GM19023 (cell line): Measurements from ENCODE around the gene TXNDC12.
A peak's percentile ranks its signal among the peaks of the same experiment; 100 is the strongest.
"Not testable (repeated sequence)": the region's sequence is repeated elsewhere in the genome, so short reads cannot be mapped to it uniquely, and the experiment has no call there.

Experiments
- ATAC-seq: cut with Tn5 transposase; IDR thresholded peaks from one replicate; pipeline ENCODE4 v1.9.1; 2021; ENCODE audit warnings: mild to moderate bottlenecking, moderate library complexity; ENCODE audit not compliant: unreplicated experiment

Gene TXNDC12

DNA sequence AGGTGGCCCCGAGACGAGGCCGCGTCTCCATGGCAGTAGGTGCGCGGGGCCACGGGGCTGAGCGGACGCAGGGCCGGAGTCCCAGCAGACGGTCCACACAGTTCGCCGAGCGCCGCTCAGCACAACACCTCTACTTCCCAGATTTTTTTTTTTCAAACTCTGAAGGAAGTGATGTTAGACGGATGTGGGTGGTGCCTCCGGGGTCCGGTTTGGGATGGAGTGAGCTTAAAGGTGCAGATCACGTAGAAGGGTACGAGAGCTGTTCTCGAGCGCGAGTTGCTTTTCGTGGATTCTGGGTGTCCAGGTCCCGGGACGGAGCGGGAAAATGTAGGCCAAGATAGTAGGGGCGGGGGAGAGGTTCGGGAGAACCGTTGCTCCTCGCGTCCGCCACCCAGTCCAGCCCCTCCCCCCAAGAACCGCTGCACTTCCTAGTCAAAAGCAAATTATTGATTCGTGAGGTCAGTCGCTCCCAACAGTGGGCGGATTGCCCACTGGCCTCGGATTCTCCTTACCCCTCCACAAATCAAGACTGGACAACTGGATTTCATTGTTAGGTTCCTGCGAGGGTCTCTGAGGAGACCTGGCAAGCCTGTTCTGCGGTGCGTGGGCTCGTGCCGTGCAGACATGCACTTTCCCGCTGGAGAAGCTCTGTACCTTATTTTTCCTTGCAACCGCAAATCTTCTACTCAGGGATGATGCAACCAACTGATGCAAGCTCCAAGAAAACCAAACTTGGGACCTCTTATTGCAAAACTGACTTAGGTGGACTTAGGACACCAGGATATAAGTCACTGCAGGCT lies at the start of gene TXNDC12:
TSS of gene TXNDC12 (minus strand) at position 126 of the 800 bp plus-strand sequence. CDS start at position 31, 95 bp downstream.
- peak; percentile 45 for ATAC-seq

DNA sequence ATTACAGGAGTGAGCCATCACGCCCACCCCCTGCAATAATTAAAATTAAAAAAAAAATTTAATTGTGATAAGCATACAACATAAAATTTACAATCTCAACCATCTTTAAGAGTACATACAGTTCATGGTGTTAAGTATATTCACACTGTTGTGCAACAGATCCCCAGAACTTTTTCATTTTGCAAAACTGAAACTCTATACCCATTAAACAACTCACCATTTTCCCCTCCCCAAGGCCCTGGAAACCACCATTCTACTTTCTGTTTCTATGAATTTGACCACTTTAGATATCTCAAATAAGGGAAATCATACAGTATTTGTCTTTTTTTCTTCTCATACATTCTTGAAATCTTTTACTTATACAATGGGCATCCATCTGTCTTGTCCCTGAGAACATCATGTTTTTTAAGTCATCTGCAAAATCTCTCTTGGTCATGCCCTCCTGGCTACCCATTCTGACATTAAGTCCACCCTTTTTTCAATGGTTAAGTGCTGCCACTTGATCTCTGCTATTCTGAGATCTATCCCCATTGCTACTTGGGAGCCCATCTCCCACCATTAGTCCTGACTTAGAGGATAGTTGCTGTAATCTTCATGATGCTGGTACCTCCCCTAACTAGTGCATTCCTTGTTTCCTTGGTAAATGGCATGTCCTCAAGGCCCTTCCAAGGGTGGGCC lies 47.5 kb upstream of the TXNDC12 start:
- ATAC-seq: no peak

- no peak for ATAC-seq
Measured at GRCh38 chr1:52098139-52098871, 43.3 kb upstream of the TXNDC12 start.

DNA sequence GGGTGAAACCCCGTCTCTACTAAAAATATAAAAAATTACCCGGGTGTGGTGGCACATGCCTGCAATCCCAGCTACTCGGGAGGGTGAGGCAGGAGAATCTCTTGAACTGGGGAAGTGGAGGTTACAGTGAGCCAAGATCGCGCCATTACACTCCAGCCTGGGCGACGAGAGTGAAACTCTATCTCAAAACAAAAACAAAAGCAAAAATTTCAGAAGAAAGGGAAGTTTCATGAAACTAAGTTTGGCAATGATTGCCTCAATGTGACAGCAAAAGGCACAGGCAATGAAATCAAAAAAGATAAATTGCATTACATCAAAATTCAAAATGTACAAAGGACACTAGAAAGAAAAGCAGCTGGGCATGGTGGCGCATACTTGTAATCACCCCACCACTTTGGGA lies 41.2 kb upstream of the TXNDC12 start:
- no peak for ATAC-seq

DNA sequence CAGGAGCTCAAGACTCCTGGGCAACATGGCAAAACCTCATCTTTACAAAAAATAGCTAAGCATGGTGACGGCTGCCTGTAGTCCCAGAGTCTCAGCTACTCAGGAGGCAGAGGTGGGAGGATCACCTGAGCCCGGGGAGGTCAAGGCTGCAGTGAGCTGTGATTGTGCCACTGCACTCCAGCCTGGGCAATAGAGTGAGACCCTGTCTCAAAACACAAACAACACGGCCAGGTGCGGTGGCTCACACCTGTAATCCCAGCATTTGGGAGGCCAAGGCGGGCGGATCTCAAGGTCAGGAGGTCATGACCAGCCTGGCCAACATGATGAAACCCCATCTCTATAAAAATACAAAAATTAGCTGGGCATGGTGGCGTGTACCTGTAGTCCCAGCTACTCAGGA lies 39.3 kb upstream of the TXNDC12 start:
- not testable (repeated sequence) for ATAC-seq

- ATAC-seq: not testable (repeated sequence)
Measured at GRCh38 chr1:52087892-52088291, 32.9 kb upstream of the TXNDC12 start.

DNA sequence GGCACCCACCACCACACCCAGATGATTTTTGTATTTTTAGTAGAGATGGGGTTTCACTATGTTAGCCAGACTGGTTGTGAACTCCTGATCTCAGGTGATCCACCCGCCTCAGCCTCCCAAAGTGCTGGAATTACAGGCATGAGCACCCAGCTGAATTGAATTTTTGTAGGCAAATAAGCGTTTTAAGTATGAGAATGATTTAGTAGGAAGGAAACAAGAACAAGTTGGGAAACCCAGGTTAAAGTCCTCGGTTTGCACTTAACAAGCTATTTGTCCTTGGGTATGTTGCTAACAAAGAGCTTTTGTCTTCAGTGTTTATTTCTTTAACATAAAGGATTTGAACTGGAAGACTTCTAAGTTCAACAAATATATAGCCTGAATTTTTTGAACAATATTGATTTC lies 25.0 kb upstream of the TXNDC12 start:
- ATAC-seq: no peak

DNA sequence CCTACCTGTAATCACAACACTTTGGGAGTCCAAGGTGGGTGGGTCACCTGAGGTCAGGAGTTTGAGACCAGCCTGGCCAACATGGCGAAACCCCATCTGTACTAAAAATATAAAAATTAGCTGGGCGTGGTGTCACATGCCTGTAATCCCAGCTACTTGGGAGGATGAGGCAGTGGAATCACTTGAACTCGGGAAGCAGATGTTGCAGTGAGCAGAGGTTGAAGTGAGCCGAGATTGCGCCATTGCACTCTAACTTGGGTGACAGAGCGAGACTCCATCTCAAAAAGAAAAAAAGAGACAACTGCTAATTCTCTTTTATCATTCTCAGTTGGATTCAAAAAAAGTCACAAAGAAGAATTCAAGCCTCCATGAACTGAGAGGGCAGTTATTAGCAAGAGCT lies 22.3 kb upstream of the TXNDC12 start:
- ATAC-seq: not testable (repeated sequence)

DNA sequence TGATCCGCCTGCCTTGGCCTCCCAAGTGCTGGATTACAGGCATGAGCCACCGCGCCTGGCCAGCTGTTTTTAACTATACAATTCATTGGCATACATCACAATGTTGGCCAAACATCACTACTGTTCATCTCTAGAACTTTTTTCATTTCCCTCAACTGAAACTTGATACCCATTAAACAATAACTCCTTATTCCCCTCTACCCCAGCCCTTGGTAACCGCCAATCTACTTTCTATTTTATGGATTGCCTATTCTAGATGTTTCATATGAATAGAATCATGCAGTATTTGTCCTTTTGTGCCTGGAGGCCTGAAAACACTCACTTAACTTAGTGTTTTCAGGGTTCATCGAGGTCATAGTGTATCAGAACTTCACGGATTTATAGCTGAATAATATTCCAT lies 17.3 kb upstream of the TXNDC12 start:
- no peak for ATAC-seq

- no peak for ATAC-seq
Measured at GRCh38 chr1:52070704-52071103, 15.7 kb upstream of the TXNDC12 start.

GRCh38 chr1:52063192-52063591 lies 8.2 kb upstream of the TXNDC12 start:
- ATAC-seq: no peak

GRCh38 chr1:52060822-52061221 lies 5.8 kb upstream of the TXNDC12 start:
- no peak for ATAC-seq

- no peak for ATAC-seq
Measured at GRCh38 chr1:52059888-52060287, 4.9 kb upstream of the TXNDC12 start.

DNA sequence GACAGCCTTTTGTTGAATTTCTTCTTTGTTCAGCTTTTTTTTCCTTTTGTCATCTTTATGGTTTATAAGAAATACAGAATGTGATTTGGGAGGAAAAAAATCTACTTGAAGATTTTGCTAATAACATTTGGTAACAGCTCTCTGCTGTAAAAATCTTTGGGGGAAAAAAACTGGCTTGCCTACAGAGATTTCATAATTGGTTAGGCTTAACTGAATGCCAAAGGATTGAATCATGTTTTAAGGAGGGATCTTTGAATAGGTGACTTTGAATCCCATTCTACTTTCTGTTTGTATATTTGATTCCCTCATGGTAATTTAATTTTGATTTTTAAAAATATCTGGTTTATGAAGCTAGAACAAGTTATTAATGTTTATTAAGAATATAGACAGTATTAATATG lies 4.3 kb upstream of the TXNDC12 start:
- no peak for ATAC-seq

DNA sequence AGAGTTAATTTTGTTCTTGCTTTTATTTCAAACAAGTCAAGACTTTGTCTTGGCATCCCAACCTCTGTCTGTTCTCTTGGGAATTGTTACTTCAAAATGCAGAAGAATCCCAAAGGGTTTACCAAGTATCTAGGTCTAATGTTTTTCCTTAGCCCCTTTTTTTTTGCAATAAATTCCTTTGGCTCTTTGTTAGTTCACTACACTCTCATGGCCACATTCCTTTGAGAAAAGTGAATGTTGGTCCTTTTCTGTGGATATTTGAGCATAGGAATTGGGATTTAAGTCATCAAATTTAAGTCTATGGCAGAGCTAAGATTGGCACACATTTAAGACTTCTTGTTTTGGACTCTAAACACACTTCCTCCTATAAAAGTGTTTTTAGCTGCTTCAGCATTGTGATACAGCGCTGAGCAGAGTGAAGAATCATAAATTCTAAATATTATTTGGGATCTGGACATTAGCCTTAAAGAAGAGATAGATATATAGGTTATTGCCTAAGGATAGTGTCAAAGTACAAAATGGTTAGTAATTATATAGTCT lies 3.0 kb upstream of the TXNDC12 start:
- no peak for ATAC-seq

DNA sequence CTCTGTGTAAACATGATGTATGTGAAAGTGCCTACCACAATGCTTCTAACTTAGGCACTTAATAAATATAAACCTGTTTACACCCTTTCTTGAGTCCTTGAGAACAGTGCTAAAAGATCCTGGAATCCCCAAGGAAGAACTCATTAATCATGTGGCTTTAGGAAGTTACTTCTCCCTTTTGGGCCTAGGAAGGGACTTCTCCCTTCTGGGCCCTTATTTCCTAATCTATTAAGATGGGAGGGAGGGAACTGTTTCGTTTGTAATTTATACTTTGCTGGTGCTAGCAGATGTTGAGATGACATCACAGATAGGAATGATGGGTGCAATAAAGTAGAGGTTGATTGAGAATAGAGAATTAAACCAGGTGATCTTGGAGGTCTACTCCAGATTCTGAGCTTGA lies 2.3 kb upstream of the TXNDC12 start:
- ATAC-seq: no peak

DNA sequence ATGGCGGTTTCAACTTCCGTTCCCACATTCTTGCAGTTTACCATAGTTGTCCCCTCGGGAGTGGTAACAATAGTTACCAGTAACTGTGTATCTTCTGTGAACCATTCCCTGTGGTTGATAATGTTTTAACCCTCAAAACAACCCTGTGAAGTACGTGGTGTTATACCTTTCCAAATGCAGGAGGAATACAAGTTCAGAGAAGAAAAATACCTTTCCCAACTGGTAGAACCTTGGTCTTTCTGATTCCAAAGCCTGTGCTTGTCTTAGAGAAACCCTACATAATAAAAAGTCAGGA lies 1.9 kb upstream of the TXNDC12 start:
- ATAC-seq: no peak

DNA sequence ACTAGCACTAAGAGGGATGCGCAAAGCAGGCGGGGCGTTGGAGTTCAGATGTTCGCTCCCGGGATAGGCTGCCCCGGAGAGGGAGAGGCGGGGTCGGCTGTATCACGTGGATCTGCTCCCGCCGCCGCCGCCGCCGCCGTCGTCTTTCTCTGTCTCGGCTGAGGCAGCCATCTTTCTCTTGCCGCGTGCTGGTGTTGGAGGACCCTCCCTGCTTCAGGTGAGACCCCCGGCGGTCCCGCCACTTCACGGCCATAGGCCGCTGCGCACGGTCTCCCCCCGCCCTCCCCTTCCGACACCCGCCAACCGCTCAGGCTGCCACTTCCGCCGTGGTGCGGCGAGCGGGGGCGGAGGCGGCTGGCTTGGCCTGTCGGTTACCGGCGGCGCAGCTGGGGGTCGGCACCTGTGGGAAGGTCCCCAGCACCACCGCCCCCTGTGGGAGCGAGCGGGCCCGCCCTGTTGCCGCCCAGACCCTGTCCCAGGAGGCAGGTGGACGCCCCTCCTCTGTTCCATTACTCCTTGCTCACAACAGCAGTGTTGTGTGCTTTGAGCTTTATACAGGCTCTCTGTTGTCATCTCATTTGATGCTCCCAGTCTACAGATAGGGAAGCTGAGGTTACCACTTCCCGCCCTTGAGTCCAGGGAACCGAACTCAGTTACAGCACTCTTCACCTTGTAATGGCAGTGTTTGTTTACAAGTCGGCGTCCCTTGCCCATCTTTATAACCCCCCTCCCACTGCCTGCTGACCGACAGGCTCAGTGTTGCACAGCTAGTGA lies 1.4 kb upstream of the TXNDC12 start, which contains the start of gene BTF3L4:
TSS of gene BTF3L4 (plus strand) at position 133 of the 774 bp plus-strand sequence. CDS start 3,553 bp downstream, outside the sequence.
- ATAC-seq: peak; percentile 87

- ATAC-seq: no peak
Measured at GRCh38 chr1:52055866-52056162, 823 bp upstream of the TXNDC12 start.

- ATAC-seq: no peak
Measured at GRCh38 chr1:52054496-52055065, 410 bp downstream of the TXNDC12 start.

GRCh38 chr1:52053862-52054261 lies 1.1 kb downstream of the TXNDC12 start:
- ATAC-seq: no peak
